DMS 273 (cell line): Measurements from ENCODE around the gene ADGRG1.
"Not testable (repeated sequence)": the region's sequence is repeated elsewhere in the genome, so short reads cannot be mapped to it uniquely, and the experiment has no call there.

Experiments used
- DNase-seq: peaks from one replicate; lab custom pipeline; 2025; ENCODE audit not compliant: unreplicated experiment; lab: John Stamatoyannopoulos, UW

Gene ADGRG1

GRCh38 chr16:57628008-57628781 lies at the start of gene ADGRG1:
Gene ADGRG1, plus strand, starts transcription at chr16:57628630. Its CDS starts 21,658 bp downstream, at chr16:57650288.
- DNase-seq, result peak; percentile 92

- peak; percentile 46 for DNase-seq
Observed at GRCh38 chr16:57579361-57579665, 49.1 kb upstream of the ADGRG1 start.

GRCh38 chr16:57585051-57585687 lies 43.3 kb upstream of the ADGRG1 start:
- no peak for DNase-seq

- no peak for DNase-seq
Observed at GRCh38 chr16:57588831-57589230, 39.6 kb upstream of the ADGRG1 start.

GRCh38 chr16:57589374-57589773 lies 39.1 kb upstream of the ADGRG1 start:
- no peak for DNase-seq

- no peak for DNase-seq
Observed at GRCh38 chr16:57590654-57591085, 37.8 kb upstream of the ADGRG1 start.

GRCh38 chr16:57591086-57591869 lies 37.2 kb upstream of the ADGRG1 start:
- peak; percentile 86 for DNase-seq

- no peak for DNase-seq
Observed at GRCh38 chr16:57591870-57592485, 36.5 kb upstream of the ADGRG1 start.

- DNase-seq, result no peak
Observed at GRCh38 chr16:57592591-57593003, 35.8 kb upstream of the ADGRG1 start.

GRCh38 chr16:57593021-57593420 lies 35.4 kb upstream of the ADGRG1 start:
- no peak for DNase-seq

- no peak for DNase-seq
Observed at GRCh38 chr16:57593990-57594389, 34.4 kb upstream of the ADGRG1 start.

GRCh38 chr16:57594531-57595031 lies 33.8 kb upstream of the ADGRG1 start:
- no peak for DNase-seq

- not testable (repeated sequence) for DNase-seq
Observed at GRCh38 chr16:57596234-57596633, 32.2 kb upstream of the ADGRG1 start.

GRCh38 chr16:57598437-57598836 lies 30.0 kb upstream of the ADGRG1 start:
- no peak for DNase-seq

- peak; percentile 76 for DNase-seq
Observed at GRCh38 chr16:57600048-57600835, 28.2 kb upstream of the ADGRG1 start.

GRCh38 chr16:57600952-57601580 lies 27.4 kb upstream of the ADGRG1 start:
- DNase-seq, result no peak

GRCh38 chr16:57601801-57602478 lies 26.5 kb upstream of the ADGRG1 start:
- DNase-seq, result no peak

GRCh38 chr16:57603115-57604024 lies 25.1 kb upstream of the ADGRG1 start:
- DNase-seq, result no peak
